HG03064 (cell line): ENCODE data around the gene CNTF.
A peak's percentile ranks its signal among the peaks of the same experiment; 100 is the strongest.

Experiments used
- ATAC-seq: cut with Tn5 transposase; IDR thresholded peaks from one replicate; pipeline ENCODE4 v1.9.1; 2021; ENCODE audit warnings: low read depth; ENCODE audit not compliant: unreplicated experiment

Gene CNTF

DNA sequence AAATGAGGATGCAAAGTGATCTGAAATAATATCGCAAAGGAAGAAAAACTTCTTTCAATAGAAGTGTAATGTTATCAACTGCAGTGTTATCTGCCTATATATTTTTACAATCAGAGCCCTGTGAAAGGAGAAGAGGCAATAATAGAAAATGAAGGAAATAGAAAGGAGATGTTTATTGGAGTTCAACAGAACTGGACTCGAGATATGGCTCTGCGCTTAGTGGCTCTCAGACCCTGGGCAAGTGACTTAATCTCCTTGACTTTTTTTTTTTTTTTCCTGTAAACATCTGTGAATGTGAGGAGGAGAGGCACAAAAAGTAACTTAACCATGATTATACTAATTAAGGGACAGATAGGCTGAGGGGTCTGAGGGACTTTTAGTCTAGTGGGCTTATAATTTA lies 18.9 kb downstream of the CNTF start:
- no peak for ATAC-seq

DNA sequence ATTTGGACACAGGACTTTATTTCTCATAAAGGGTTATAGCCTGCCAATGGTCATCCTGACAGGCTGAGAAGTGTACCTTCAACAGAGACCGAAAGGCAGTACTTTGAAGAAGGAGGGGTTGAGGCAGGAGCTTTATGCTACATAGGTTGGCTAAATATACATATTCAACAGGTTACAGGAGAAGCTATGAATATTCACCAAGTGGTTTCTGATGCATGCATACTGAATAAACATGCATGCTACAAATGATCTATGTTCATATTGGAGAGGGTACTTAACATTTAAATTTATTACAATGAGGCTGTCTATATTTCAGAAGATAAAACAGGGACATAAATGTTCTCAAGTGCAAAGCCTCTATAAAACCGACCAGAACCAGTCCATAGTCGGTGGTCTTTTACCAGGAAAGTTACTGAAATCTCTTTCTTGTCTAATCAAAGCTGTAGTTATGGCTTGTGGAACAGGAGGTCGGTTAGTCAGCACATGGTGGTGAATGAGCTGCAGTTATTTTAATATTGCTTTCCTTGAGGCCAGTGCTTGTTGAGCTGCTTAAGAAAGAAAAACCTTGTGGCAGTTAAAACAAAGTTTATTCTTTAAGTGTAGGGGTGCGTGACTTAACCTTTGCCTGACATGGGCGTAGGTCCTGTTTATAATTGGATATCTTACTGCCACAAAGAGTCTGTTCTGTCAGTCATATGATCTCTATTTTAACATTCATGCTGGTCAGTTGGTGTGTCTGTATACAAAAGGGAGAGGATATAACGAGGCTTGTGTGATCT lies 19.5 kb downstream of the CNTF start:
- ATAC-seq = no peak

DNA sequence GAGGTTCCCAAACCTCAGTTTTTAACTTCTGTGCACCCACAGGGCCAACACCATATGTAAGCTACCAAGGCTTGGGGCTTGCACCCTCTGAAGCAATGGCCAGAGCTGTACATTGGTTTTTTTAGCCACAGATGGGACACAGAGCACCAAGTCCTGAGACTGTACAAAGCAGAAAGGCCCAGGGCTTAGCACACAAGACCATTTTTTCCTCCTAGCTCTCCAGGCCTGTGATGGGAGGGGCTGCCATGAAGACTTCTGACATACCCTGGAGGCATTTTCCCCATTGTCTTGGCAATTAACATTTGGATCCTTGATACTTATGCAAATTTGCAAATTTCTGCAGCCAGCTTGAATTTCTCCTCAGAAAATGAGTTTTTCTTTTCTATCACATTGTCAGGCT lies 23.4 kb downstream of the CNTF start:
- no peak for ATAC-seq

- peak; percentile 94 for ATAC-seq
These were observed 24.8 kb downstream of the CNTF start for GRCh38 chr11:58647141-58647699.

DNA sequence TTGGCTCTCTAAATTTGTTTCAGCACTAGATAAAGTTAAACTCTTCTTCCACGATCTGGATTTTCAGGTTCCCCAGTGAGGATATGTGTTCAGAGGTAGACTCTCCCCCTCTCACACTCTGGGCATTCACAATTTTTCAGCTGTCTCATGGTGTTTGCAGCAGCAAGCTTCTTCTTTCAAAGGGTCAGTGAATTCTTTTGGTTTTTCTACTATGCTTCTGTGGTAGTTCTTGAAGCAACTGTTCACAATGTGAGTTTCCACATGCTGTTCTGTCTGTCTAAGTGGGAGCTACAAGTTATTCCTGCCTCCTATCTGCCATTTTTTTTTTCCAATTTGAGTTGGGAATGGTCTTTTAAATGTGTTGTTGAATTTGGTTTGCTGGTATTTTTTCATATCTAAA lies 25.4 kb downstream of the CNTF start:
- ATAC-seq = peak; percentile 8

DNA sequence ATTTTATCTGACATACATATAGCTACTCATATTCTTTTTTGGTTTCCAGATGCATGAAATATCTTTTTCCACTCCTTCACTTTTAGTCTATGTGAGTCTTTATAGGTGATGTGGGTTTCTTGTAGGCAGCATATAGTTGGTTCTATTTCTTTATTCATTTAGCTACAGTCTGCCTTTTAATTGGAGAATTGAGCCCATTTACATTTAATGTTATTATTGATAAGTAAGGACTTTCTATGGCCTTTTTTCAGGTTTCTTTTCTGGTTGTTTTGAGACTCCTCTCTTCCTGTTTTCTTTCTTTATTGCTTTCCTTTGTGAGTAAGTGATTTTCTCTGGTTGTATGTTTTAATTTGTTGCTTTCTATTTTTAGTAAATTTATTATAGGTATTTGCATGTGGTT lies 27.2 kb downstream of the CNTF start:
- no peak for ATAC-seq

GRCh38 chr11:58650496-58650895 lies 28.0 kb downstream of the CNTF start:
- no peak for ATAC-seq

DNA sequence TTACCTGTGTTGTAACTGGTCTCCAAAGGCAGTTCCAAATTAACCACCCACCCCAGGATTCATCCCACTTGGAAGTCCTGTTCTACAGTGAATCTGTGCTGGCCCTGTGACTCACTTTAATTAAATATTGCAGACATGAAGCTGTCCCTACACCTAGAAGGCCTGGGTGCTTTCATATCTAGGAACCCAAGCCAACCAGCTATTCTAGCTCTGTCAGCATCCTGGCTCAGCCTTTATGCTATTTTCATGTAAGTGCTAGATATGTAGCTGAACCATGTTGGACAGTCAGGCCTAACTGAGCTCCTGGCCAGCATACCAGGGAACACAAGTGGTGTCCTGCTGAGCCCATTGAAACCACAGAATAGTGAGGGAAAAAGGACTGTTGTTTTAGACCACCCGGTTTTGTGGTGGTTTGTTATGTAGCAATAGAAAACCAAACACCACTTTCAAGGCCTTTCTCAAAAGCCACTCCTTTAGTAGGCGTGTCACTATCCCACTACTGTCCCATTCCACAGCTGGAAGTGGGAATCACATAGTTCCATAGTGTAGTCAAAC lies 30.3 kb downstream of the CNTF start:
- ATAC-seq = no peak

DNA sequence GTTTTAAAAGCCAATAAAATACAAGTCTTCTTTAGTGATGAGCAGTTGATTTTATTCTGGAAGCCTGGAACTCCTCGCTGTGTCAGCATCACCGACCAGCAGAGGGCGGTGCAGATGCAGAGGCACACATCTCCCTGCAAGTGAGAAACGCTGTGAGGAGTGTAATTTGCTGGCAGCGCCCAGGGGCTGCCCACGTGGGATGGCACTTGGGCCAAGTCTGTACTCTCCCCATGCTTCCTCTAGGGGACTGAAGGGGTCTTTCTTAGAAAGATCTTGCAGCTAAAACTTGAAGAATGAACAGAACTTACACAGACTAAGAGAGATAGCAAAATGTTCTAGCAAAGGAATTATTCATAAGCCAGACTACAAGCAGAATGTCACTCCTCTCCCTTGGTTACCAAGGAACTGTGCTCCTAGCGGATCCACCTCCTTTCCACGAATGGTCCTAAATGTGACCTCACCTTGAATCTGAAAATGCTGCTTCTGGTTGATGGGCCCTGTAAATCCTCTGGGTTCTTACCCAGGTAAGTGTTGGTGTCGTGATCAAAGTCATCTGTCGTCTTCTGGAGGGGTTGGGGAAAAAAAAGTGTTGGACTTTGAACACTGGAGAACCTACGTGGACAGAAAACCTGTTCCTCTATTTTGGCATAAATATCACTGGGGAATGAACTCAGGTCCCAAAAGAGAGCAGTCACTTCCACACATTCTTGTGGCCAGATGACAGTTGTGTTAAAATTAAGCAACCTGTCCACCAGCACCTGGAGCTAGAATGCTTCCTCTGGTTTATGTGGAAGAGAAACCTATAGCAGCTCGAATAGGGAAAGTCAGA lies 31.8 kb downstream of the CNTF start:
- ATAC-seq = peak; percentile 92

DNA sequence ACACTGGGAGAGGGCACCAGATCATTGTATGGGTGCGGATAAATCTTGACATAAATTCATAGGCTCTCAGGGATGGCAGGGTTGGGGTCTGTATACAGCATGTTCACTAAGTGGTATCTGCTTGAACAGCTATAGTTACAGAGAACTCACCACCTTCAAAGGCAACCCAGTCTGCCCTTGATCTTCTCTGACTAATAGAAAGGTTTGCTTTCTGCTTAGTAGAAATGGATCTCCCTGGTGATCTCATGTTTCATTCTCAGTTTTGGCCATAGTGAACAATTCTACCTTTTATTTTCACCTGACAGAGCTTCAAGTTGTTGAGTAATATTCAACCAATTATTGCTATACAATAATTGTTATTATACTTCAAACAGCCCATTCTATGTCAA lies 32.4 kb downstream of the CNTF start:
- peak; percentile 71 for ATAC-seq

DNA sequence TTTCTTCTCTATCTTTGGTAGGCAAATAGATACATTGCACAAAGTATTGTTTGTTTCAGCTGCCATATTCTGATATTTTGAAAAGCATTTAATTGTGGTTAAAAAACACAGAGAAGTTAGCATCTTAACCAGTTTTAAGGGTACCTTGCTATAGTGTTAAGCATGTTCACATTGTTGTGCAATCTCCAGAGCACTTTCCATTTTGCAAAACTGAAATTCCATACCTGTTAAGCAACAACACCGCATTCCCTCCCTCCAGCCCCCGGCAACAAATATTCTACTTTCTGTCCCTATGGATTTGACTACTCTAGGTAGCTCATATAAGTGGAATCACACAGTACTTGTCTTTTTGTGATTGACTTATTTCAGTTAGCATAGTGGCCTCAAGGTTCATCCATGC lies 33.9 kb downstream of the CNTF start:
- no peak for ATAC-seq

DNA sequence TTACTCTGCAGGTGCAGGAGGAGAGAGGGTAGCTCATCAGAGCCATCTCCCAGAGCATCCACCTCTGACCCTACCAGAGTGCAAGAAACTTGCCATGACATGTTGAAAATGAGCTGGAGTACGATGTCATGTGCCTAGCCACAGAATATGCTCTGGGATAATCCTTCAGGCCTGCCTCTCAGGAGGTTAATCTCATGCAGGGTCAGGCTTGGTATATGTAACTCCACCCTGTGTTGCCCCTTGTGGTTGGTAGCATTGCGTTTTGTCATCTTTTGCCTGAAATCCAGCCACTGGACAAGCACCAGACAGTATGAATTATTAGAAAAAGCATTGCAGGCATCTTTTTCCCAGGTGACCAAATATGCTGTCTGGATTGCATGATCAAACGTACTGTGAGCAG lies 36.2 kb downstream of the CNTF start:
- ATAC-seq = no peak

GRCh38 chr11:58659404-58659803 lies 36.9 kb downstream of the CNTF start:
- no peak for ATAC-seq

GRCh38 chr11:58659910-58660570 lies 37.6 kb downstream of the CNTF start:
- no peak for ATAC-seq

DNA sequence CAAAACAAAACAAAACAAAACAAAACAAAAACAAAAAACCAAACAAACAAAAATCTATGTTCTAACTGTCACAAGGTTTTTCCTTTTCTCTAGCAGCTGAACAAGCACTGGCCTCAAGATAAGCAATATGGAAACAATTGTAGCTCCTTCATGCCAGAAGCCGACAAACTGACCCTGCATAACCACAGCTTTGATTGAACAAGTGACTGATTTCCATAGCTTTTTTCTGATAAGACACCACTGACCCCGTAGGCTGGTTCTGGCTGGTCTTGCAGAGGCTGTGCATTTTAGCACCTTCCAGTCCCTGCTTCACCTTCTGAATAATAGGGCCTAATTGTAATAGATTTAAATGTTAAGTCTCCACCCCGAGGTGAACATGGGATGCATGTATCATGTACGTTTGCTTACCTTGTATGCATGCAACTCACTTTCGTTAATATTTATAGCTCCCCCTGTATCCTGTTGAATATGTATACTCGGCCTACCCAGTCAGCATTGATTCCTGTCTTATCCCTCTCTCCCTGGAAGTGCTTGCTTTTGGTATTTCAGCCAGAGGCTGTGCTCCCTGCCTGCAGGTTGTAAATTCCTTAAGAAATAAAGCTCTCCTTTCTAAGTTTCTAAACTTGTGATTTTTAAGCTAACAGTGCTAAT lies 49.6 kb downstream of the CNTF start:
- ATAC-seq = no peak

GRCh38 chr11:58674609-58675008 lies 52.1 kb downstream of the CNTF start:
- no peak for ATAC-seq
